Omental fat pad (tissue), 4 donors: ENCODE results near the gene ALDH3B2. TPM values are rescaled to one million over a fixed set of nuclear protein-coding genes. Genes with fewer than 3 reads are reported as not detected.

ENCODE experiments used
- ATAC-seq: fragments of 150-250 bp; one replicate; pipeline ENCODE4 v1.9.1; 2016; ENCODE audit warnings: mild to moderate bottlenecking, moderate library complexity; ENCODE audit not compliant: low FRiP score
- DNase-seq: peaks from one replicate; pipeline ENCODE4 v3.0.0-alpha.2; 2019; ENCODE audit warnings: low spot score
- CTCF ChIP-seq, 3 donors: fragments of 450-650 bp; IDR thresholded peaks; one replicate each; pipeline ENCODE4 v1.5.1; 2016 to 2017; ENCODE audit warnings: antibody characterized with exemption in 3 of 3, mild to moderate bottlenecking in 3 of 3, moderate library complexity in 2 of 3
- total RNA-seq, 4 donors: library from RNA; depleted of rRNA; stranded (reverse); fragments of >200 nt; gene quantifications; one replicate each; pipeline ENCODE4 v1.1.0, GENCODE V29; 2016

The ALDH3B2 gene
- total RNA-seq, 4 donors from 2014 or later = not detected

DNA sequence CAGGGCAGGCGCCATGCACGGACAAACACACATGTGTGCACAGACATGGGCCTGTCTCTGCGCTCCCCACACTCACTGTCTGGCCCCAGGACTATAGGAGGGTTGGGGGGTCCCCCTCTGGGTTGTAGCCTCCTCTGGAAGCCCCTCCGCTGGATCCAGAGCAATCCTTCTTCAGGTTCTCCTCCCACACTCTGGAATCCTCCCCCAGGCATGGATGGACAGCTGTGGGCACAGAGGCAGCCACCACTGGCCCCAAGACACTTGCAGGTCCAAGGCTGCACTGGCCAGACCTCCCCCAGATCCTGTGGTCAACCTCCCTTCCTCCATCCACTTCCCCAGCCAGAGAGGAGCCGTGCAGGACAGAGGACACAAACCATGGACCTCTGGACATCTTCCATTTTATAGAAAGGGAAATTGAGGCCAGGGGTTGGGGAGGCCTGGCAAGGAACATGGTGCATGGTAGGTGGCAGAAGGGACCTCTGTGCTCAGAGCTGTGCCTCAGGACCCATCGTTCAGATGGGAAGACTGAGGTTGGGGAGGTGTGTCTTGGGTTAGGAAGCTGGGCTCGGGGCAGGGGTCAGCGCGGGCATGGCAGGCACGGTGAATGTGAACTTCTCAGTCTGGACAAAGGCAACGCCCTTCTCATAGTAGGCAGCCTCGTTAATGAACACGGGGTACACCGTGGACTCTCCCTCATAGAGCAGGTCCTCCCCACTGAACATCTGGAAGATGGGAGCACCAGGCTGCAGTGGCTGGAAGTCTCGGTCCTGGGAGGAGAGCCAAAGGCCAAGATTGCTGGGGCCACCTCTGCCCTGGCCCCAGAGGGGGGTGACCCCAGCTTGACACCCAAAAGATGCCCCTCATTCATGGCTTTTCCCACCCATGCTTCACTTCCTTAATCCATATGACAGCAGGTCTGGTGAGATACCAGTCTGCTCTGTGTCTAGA lies 32.0 kb downstream of the ALDH3B2 start:
- TF ChIP-seq CTCF (IDR thresholded peaks at IDR 0.05) = no peak
- DNase-seq (no peak), ATAC-seq (no peak)

DNA sequence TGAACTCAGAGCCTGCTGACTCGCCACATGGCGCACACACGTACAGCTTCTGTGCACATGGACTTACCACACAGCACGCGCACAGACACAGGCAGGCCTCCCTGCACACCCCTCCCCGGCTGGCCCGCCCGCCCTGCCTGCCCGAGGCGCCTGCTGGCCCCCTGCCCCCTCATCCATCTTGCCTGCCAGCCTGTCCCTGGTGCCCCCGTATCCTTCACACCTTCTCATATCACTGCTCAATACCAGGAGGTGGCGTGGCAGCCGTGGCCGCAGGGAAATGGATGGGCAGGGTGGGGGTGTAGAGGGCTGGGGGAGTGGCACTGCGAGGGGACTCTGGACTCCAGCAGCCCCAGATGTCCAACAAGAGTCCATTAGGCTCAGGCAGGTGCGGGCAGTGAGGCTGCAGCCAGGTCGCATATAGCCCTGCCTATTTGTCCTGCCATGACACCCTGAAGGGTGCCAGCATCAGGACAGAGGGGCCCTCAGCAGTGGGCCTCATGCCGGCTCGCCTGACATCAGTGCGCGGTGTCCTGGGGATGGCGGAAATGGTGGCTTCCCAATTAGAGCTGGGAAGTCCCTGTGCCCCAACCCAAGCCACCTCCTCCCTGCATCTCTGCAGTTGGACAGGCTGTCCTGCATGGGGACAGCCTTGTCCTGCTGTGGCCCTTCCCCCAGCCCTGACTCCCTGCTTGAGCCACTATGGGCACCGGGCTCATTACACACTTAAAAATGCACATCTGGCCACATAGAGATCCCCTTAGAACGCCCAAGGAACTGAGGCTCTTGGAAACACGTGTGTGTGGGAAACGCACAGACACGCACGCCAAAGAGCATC lies 32.9 kb downstream of the ALDH3B2 start:
- DNase-seq = no peak
- no peak for ATAC-seq

GRCh38 chr11:67640758-67641337 lies 33.6 kb downstream of the ALDH3B2 start:
- no peak for TF ChIP-seq CTCF (IDR thresholded peaks at IDR 0.05)
- no peak for DNase-seq
- ATAC-seq = no peak

More for the DNA sequence above, 32.9 kb downstream of the ALDH3B2 start:
- no peak for TF ChIP-seq CTCF (IDR thresholded peaks at IDR 0.05)

DNA sequence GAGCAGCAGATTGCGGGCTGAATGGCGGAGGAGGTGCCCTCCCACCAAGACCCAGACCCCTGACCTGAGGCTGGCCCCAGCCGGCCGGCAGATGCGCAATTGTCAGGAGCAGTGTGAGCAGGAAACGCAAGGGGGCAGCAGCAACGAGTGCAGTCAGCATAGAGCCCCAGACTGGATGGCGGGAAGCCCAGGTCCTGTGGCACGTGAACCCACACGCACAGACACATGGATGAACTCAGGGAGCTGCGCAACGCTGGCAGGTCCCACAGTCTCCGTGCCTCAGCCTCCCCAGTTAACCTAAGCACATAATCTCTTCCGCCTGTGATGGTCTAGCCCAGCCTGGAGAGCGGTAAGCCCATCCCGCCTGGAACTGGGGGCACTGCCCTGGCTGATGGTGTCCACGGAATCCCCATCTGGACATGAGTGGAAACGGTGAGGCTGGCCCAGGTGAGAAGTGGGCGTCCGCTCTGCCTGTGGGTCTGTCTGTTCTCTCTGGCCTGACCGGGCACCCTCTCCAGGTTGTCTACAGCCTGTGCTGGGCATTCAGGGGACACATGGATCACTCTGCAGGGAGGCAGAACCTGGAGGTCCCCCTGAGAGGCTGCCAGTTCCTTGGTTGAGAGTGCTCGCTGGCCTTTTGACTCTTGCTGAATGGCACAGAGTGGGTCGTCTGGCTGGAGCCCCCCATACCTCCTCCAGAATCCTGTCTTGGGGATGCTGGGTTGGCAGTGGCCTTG lies 34.2 kb downstream of the ALDH3B2 start:
- no peak for DNase-seq

GRCh38 chr11:67639438-67639859 lies 35.0 kb downstream of the ALDH3B2 start, which contains the start of gene TBX10:
TSS of gene TBX10 (minus strand) at chr11:67639763. CDS start at chr11:67639472, 291 bp downstream.
- no peak for TF ChIP-seq CTCF (IDR thresholded peaks at IDR 0.05)
- no peak for ATAC-seq
- no peak for DNase-seq

More for the DNA sequence above, 34.2 kb downstream of the ALDH3B2 start:
- TF ChIP-seq CTCF (IDR thresholded peaks at IDR 0.05) = no peak
- peak; percentile 37 for ATAC-seq
